NCI-H1092 (cell line): Measurements from ENCODE around the gene CD1B.
"Not testable (repeated sequence)": the region's sequence is repeated elsewhere in the genome, so short reads cannot be mapped to it uniquely, and the experiment has no call there.

Source experiments
- DNase-seq: peaks from one replicate; lab custom pipeline; 2025; lab: John Stamatoyannopoulos, UW

Gene CD1B

GRCh38 chr1:158328426-158328825, 2.9 kb downstream of the CD1B start:
- DNase-seq = no peak

GRCh38 chr1:158327481-158327880, 3.9 kb downstream of the CD1B start:
- no peak for DNase-seq

GRCh38 chr1:158324395-158324794, 6.9 kb downstream of the CD1B start:
- DNase-seq = no peak

GRCh38 chr1:158323866-158324265, 7.5 kb downstream of the CD1B start:
- DNase-seq = no peak

GRCh38 chr1:158311066-158311465, 20.3 kb downstream of the CD1B start:
- no peak for DNase-seq

- no peak for DNase-seq
Measured at GRCh38 chr1:158310623-158311022, 20.7 kb downstream of the CD1B start.

- no peak for DNase-seq
Measured at GRCh38 chr1:158295791-158296190, 35.5 kb downstream of the CD1B start.

- no peak for DNase-seq
Measured at GRCh38 chr1:158290321-158290844, 40.9 kb downstream of the CD1B start.

GRCh38 chr1:158289811-158290210, 41.5 kb downstream of the CD1B start, which contains the start of gene CD1C:
TSS of gene CD1C (plus strand) at chr1:158289923. CDS start at chr1:158290065, 142 bp downstream.
- DNase-seq = no peak

- DNase-seq = no peak
Measured at GRCh38 chr1:158286941-158287346, 44.4 kb downstream of the CD1B start.

- no peak for DNase-seq
Measured at GRCh38 chr1:158286487-158286886, 44.8 kb downstream of the CD1B start.

- no peak for DNase-seq
Measured at GRCh38 chr1:158285756-158286241, 45.5 kb downstream of the CD1B start.

GRCh38 chr1:158283965-158284364, 47.4 kb downstream of the CD1B start:
- no peak for DNase-seq

- DNase-seq = not testable (repeated sequence)
Measured at GRCh38 chr1:158282421-158282820, 48.9 kb downstream of the CD1B start.
